Measurements from ENCODE around the gene RNF4. TPM values are rescaled to one million over a fixed set of nuclear protein-coding genes. Genes with fewer than 3 reads are reported as not detected.

RNF4 gene
- total RNA-seq, 4 donors from 2014 or later, result 10.8 to 57.9 (median 33.9) TPM

DNA sequence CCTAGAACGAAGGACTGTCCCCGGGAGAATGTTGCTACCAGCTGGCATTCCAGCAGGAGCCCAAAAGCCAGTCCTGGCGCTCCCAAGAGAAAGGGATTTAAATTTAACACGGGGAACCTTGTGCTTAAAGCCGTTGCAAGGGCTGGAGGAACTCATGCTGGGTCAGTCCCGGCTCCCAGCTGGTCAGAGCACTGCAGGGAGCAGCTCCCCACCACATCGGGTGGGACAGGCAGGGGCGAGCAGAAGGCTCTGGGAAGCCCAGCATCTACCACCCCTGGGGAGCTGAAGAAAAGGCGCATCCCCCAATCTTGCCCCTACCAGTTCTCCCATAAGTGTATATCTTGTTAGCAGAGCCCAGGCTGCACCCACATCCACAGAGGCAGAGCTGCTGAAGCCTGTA, 34.5 kb upstream of the RNF4 start:
- no peak overlapping the region for H3K27ac ChIP-seq
- no peaks in the 10 kb centered on the region for H3K9me3 ChIP-seq
- H3K4me1 ChIP-seq, result no peaks in the 10 kb centered on the region
- H3K27me3 ChIP-seq, result no peaks in the 10 kb centered on the region
- no peak overlapping the region for H3K4me3 ChIP-seq
- H3K36me3 ChIP-seq, result no peaks in the 10 kb centered on the region
- no peak for DNase-seq
- TF ChIP-seq POLR2A (IDR thresholded peaks at IDR 0.05), result no peak
- TF ChIP-seq, protein P1, sequence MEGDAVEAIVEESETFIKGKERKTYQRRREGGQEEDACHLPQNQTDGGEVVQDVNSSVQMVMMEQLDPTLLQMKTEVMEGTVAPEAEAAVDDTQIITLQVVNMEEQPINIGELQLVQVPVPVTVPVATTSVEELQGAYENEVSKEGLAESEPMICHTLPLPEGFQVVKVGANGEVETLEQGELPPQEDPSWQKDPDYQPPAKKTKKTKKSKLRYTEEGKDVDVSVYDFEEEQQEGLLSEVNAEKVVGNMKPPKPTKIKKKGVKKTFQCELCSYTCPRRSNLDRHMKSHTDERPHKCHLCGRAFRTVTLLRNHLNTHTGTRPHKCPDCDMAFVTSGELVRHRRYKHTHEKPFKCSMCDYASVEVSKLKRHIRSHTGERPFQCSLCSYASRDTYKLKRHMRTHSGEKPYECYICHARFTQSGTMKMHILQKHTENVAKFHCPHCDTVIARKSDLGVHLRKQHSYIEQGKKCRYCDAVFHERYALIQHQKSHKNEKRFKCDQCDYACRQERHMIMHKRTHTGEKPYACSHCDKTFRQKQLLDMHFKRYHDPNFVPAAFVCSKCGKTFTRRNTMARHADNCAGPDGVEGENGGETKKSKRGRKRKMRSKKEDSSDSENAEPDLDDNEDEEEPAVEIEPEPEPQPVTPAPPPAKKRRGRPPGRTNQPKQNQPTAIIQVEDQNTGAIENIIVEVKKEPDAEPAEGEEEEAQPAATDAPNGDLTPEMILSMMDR (IDR thresholded peaks at IDR 0.05), result no peak
- intact Hi-C loops (cut with DNase I; ENCODE audit: low total_unique reads), result no loop called here

DNA sequence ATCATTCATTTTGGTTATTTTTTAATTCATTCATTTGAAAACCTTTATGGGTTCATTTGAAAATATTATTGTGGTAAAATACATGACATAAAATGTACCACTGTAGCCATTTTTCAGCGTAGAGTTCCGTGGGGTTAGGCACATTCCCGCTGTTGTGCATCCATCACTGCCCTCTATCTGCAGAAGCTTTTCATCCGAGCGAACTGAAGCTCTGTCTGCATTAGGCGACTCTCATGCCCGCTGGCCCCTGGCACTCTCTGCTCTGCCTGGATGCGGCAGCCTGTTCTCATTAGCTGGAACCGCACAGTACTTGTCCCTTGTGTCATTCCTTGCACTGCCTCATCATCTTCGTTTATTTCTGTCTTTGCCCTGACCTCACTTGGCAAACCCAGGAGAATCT, 32.6 kb upstream of the RNF4 start:
- no peak for DNase-seq
- intact Hi-C loops (cut with DNase I; ENCODE audit: low total_unique reads), result no loop called here
- no peaks in the 10 kb centered on the region for H3K4me1 ChIP-seq
- TF ChIP-seq, protein P1 (IDR thresholded peaks at IDR 0.05), result no peak
- no peak for TF ChIP-seq POLR2A (IDR thresholded peaks at IDR 0.05)
- H3K4me3 ChIP-seq, result no peak overlapping the region
- no peaks in the 10 kb centered on the region for H3K36me3 ChIP-seq
- H3K27ac ChIP-seq, result no peak overlapping the region
- H3K9me3 ChIP-seq, result no peaks in the 10 kb centered on the region
- no peaks in the 10 kb centered on the region for H3K27me3 ChIP-seq

DNA sequence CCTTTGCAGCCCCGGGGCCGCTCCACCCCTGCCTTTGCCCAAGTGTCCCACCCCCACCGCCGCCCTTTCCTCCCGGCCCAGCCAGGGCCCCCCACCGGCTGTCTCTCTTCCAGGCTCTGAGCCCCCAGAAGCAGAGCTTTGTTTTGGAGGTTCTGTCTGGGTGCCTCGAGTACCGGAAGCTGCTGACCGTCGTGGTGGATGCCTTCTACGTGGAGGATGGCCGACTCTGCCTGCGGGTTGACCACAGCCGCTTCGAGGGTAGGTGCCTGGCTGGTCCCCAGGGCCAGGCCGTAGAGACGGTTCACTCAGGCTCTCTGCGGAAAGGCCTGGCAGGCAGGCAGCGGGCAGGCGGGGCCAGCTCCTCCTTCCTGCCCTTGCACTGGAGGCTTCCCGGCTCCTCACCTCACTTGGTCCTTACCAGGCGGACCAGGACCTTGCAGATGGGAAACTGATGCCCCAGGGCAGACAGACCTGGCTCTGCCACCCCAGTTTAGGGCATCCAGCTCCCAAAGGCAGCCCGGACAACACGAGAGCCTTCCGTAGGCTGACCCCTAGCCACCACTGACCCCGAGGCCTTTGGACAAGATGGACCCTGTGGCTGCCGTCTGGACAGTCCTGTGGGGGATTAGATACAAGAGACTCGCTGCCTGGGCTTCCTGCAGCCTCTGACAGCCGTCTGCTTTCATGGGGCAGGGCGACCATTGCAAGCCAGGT, 32.0 kb upstream of the RNF4 start:
- no peak for DNase-seq
- Histone ChIP-seq H3K4me1 (no peaks in the 10 kb centered on the region), H3K9me3 (no peaks in the 10 kb centered on the region), H3K27ac (no peak overlapping the region), H3K4me3 (no peak overlapping the region), H3K27me3 (no peaks in the 10 kb centered on the region), H3K36me3 (no peaks in the 10 kb centered on the region)
- TF ChIP-seq, protein P1 (IDR thresholded peaks at IDR 0.05), result no peak
- TF ChIP-seq POLR2A (IDR thresholded peaks at IDR 0.05), result no peak
- intact Hi-C loops (cut with DNase I; ENCODE audit: low total_unique reads), result no loop called here

DNA sequence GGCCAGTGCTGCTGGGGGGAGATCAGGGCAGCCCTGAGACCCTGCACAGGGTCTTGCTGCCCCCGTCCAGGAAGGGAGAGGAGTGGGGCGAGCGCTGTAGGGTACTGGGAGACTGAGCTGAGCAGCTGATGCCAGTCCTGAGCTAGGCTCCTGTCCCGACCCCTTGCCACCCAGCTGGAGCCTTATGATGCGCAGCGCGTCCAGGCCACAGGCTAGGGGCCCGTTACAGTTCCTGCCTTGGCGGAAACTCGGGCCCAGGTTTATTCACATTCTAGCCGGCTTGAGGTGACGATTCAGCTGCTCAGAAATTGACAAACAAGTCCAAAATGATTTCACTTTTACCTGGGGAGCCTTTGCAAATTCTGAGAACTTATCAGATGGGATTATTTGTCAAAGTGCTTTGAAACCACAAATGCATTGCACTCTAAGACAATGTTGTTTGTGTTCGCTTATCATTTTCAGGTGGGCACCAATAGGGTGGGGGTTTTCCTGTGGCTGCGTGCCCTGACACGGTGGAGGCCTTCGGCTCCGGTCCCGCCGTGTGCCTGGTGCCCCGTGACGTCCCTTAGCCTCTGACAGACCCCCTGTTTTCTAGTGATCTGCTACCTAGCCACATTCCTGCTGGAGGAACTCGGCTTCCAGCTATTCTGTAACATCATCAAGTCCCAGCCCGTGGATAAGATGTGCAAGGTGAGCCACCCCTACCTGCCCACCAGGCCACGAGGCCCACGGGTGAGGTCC, 31.3 kb upstream of the RNF4 start:
- Histone ChIP-seq H3K4me1 (no peaks in the 10 kb centered on the region), H3K4me3 (no peak overlapping the region), H3K27ac (no peak overlapping the region), H3K9me3 (no peaks in the 10 kb centered on the region), H3K27me3 (no peaks in the 10 kb centered on the region), H3K36me3 (no peaks in the 10 kb centered on the region)
- DNase-seq, result no peak
- intact Hi-C loops (cut with DNase I; ENCODE audit: low total_unique reads), result no loop called here
- TF ChIP-seq POLR2A (IDR thresholded peaks at IDR 0.05), result no peak
- TF ChIP-seq, protein P1 (IDR thresholded peaks at IDR 0.05), result no peak

Measured in uterus (tissue), 4 donors.